GM18870 (cell line): ENCODE measurements around the gene KIFC3.
"Not testable (repeated sequence)": the region's sequence is repeated elsewhere in the genome, so short reads cannot be mapped to it uniquely, and the experiment has no call there.

Experiments
- ATAC-seq: cut with Tn5 transposase; IDR thresholded peaks from one replicate; pipeline ENCODE4 v1.9.1; 2021; ENCODE audit warnings: moderate library complexity; ENCODE audit not compliant: unreplicated experiment

KIFC3 gene

GRCh38 chr16:57802341-57803133 is at the start of gene KIFC3:
KIFC3 (minus strand) TSS chr16:57802491; CDS start chr16:57798243, 4,248 bp downstream.
- no peak for ATAC-seq

- ATAC-seq: no peak
These were observed 45.9 kb upstream of the KIFC3 start for GRCh38 chr16:57848181-57848580.

- ATAC-seq: not testable (repeated sequence)
These were observed 44.6 kb upstream of the KIFC3 start for GRCh38 chr16:57846931-57847330.

- ATAC-seq: no peak
These were observed 43.9 kb upstream of the KIFC3 start for GRCh38 chr16:57846078-57846697.

- no peak for ATAC-seq
These were observed 42.8 kb upstream of the KIFC3 start for GRCh38 chr16:57845115-57845514.

- ATAC-seq: no peak
These were observed 42.2 kb upstream of the KIFC3 start for GRCh38 chr16:57844416-57845030.

GRCh38 chr16:57843400-57843799 is 41.1 kb upstream of the KIFC3 start:
- ATAC-seq: no peak

GRCh38 chr16:57842601-57843000 is 40.3 kb upstream of the KIFC3 start:
- no peak for ATAC-seq

GRCh38 chr16:57840833-57841232 is 38.5 kb upstream of the KIFC3 start:
- no peak for ATAC-seq

GRCh38 chr16:57838161-57838560 is 35.9 kb upstream of the KIFC3 start:
- no peak for ATAC-seq

- ATAC-seq: no peak
These were observed 35.2 kb upstream of the KIFC3 start for GRCh38 chr16:57837305-57838125.

GRCh38 chr16:57835439-57835838 is 33.1 kb upstream of the KIFC3 start:
- not testable (repeated sequence) for ATAC-seq

- no peak for ATAC-seq
These were observed 32.6 kb upstream of the KIFC3 start for GRCh38 chr16:57834936-57835335.

- ATAC-seq: no peak
These were observed 28.7 kb upstream of the KIFC3 start for GRCh38 chr16:57830890-57831484.

- ATAC-seq: no peak
These were observed 27.7 kb upstream of the KIFC3 start for GRCh38 chr16:57829969-57830360.

GRCh38 chr16:57828272-57829161 is 26.2 kb upstream of the KIFC3 start:
- ATAC-seq: no peak

- no peak for ATAC-seq
These were observed 24.7 kb upstream of the KIFC3 start for GRCh38 chr16:57826706-57827625.

GRCh38 chr16:57826052-57826451 is 23.8 kb upstream of the KIFC3 start:
- no peak for ATAC-seq
